AG10803 (cell line): ENCODE results near the gene SCN4A.

ENCODE experiments used
- DNase-seq: peaks from one replicate; pipeline ENCODE4 v3.0.0; 2010; ENCODE audit warnings: low read depth
- H3K4me3 ChIP-seq: 2 replicates; pipeline ENCODE4 v1.5.1; 2011; ENCODE audit warnings: mild to moderate bottlenecking, low read length, control low read depth
- CTCF ChIP-seq: conservative IDR thresholded peaks from 2 replicates; pipeline ENCODE4 v1.5.1; 2011; ENCODE audit warnings: mild to moderate bottlenecking, low read length, control low read depth, inconsistent platforms

Gene SCN4A

GRCh38 chr17:63999680-64000531 lies 27.2 kb upstream of the SCN4A start:
- no peak overlapping the region for H3K4me3 ChIP-seq
- DNase-seq, result no peak
- TF ChIP-seq CTCF, result no peak

GRCh38 chr17:63998721-63999679 lies 26.3 kb upstream of the SCN4A start:
- no peak for TF ChIP-seq CTCF
- no peak for DNase-seq
- peak overlapping the region; percentile 70 for H3K4me3 ChIP-seq

- DNase-seq, result peak; percentile 36
- no peak for TF ChIP-seq CTCF
- peak within 1 kb of the TSS; percentile 70 for H3K4me3 ChIP-seq
Measured at GRCh38 chr17:63998050-63998720, 25.5 kb upstream of the SCN4A start, which contains the start of gene PRR29. Gene PRR29 (plus strand): TSS chr17:63998351. CDS start chr17:63998365, 14 bp downstream.

DNA sequence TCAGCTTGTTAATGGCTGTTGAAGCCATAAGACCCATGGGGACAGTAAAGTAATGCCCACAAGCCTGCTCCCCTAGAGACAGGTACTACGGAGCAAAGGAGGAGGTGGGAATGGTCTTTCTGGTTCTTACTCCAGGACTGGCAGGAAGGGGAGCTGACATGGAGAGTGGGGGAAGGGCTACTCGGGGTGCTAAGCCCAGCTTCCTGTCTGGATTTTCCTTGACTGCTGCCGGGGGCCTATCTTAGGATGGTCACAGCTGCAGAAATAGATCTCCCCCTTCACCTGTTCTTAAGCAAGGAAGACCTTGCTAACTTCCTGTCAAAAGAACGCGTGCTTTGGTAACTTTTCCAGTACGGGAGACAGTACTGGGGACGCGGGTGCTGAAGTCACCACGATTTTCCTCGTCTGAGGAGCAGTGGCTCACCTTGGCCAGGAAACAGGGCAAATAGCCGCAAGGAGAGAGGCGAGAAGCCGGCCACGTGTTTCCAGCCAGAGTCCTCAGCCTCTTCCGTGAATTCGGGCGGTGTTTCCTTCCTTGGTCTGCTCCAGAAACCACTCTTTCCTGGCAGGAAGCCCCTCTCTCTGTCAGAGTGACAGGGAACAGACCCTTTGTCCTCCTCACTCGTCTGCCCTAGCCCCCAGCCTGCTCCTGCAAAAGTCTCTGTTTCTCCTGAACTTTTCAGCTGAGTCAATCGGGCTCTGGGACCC lies 24.8 kb upstream of the SCN4A start:
- DNase-seq, result no peak

GRCh38 chr17:63996430-63997182 lies 23.9 kb upstream of the SCN4A start:
- no peak for DNase-seq
- no peak overlapping the region for H3K4me3 ChIP-seq
- no peak for TF ChIP-seq CTCF

More for the DNA sequence above, 24.8 kb upstream of the SCN4A start:
- no peak for TF ChIP-seq CTCF
- H3K4me3 ChIP-seq, result peak overlapping the region; percentile 70

GRCh38 chr17:63995626-63996025 lies 22.9 kb upstream of the SCN4A start:
- no peak overlapping the region for H3K4me3 ChIP-seq
- no peak for DNase-seq
- TF ChIP-seq CTCF, result no peak
